Measurements from ENCODE around the gene CDH1.

GRCh38 chr16:68826652-68827051 lies 89.6 kb downstream of the CDH1 start:
- TF ChIP-seq EP300 (IDR thresholded peaks at IDR 0.05) (no peak), CTCF (IDR thresholded peaks at IDR 0.05) (no peak)

All from tibial nerve (tissue), 4 donors.